Colon (tissue), 2 donors: ENCODE results near the gene KIDINS220.

ENCODE experiments used
- FAIRE-seq: peaks from 2 replicates; lab custom pipeline; 2012; peaks lifted over from hg19 to GRCh38; lab: Jason Lieb, UNC
- donor health status: control.
- donor health status: control.

KIDINS220 gene

GRCh38 chr2:8851811-8852560 is 14.6 kb upstream of the KIDINS220 start:
- FAIRE-seq, result no peak

- FAIRE-seq, result no peak
Measured at GRCh38 chr2:8850845-8851487, 13.6 kb upstream of the KIDINS220 start.

GRCh38 chr2:8849327-8849726 is 11.9 kb upstream of the KIDINS220 start:
- no peak for FAIRE-seq

DNA sequence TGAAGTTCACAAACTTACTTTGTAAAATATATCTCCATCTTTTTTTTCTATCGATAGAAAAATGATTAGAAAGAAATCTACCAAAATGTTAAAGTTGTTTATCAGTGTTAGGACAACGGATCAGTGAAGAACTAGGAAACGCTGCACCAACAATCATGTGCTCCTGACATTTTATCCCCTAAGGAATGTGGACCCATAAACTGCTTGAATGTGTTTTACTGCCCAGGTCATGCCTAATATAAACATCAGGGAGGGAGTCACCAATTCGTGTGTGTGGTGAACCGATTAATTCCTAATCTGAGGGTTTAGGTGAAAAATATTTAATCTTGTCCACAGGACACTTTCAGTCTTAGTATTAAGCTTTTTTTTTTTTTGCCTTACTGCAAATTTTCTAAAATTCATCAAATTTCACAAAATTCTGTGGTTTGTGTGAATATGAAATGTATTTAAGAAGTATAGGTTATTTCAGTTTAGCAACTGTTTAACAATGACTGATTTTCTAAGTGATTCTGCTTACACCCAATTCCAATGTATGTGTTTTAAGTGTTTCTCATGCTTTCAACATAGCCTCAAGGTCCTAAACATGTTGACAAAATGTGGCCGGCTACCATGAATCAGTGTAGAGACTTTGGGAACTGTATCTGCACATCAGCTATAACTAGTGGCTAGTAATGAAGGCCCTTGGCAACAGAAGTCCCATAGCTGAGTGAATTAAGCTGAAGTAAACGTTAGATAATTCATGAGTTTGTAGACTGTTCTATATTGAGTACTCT is 11.1 kb upstream of the KIDINS220 start:
- FAIRE-seq, result no peak

DNA sequence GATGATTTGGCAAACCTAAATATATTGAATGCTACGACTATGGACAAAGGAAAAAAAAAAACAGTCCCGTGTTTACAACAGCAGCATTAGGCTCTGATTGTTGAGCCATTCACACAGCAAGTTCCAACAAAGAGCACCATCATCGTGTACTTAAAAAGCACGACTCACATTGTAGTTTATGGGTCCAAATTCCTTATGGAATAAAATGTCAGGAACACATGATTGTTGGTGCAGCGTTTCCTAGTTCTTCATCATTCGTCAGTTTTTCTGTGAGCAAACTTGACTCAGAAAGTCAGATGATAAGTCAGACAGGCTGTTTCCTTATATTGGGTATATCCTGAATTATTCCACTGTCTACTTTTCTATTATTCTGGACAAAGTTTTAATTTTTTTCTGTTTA is 10.0 kb upstream of the KIDINS220 start:
- FAIRE-seq, result no peak

GRCh38 chr2:8841932-8842331 is 4.5 kb upstream of the KIDINS220 start:
- no peak for FAIRE-seq

DNA sequence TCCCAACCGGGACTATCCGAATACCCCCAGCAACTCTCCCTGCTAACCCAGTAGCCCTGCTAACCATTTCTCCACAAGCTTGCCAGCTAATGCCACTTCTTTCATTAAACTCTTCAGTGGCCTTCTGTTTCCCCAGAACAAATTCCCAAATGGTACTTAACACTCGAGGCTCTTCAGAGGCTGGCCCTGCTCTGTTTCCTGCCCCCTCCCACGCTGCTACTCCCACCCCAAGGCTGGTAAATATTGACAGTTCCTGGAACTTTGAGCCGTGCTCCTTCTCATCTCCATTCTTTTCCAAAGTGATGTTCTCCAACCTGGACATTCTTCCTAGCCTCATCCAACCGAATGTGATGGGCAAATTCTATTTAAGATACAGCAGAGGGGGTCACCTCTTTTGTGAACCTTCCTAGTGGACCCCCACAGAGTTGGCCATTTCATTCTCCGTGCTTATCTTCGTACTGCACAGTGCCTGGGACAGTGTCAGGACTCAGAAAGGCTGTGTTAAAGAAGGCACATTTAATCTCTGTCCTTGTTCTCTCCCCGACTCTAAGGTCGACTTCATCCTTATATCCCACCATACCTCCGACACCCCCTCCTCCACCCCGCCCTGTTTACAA is 3.2 kb upstream of the KIDINS220 start:
- FAIRE-seq, result no peak

GRCh38 chr2:8839189-8839965 is 2.0 kb upstream of the KIDINS220 start:
- FAIRE-seq, result no peak

- FAIRE-seq, result no peak
Measured at GRCh38 chr2:8837795-8838140, 355 bp upstream of the KIDINS220 start.

GRCh38 chr2:8835279-8835678 is 2.1 kb downstream of the KIDINS220 start:
- no peak for FAIRE-seq

DNA sequence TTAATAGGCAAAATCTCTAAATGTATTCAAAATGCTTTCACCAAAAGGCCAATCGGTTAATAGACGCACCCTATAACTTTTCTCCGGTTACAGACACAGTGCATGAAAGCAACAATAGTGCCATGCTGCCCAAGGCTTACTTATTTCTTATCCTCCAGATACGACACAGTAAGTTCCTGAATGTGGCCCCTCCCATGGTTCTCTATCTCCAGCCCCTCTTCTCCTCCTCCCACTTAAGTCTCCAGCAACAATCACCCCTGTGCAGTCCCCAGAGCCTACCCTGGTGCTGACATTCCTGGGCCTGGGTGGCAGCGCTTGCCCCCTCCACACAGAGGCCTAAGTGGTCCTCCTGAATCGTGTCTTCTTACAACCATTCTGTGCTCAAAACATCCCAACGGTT is 3.6 kb downstream of the KIDINS220 start:
- no peak for FAIRE-seq

DNA sequence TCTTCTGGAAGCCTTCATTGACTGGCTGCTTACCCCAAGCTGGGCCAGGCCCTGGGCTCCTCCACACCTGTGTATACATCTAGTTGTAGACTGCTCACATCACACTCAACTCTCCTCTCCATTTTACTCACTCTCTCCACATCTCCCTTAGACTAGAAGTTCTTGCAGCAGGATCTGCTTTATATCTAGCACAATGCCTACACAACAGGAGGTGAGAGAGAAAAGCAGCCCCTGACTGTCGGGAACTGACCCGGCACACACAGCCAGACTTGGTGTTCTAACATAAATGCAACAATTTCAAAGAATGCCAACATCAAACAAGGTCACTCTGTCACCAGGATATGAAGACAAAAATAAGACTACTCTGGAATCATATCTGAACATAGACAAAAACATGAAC is 5.9 kb downstream of the KIDINS220 start:
- FAIRE-seq, result no peak

GRCh38 chr2:8827729-8828128 is 9.7 kb downstream of the KIDINS220 start:
- no peak for FAIRE-seq

DNA sequence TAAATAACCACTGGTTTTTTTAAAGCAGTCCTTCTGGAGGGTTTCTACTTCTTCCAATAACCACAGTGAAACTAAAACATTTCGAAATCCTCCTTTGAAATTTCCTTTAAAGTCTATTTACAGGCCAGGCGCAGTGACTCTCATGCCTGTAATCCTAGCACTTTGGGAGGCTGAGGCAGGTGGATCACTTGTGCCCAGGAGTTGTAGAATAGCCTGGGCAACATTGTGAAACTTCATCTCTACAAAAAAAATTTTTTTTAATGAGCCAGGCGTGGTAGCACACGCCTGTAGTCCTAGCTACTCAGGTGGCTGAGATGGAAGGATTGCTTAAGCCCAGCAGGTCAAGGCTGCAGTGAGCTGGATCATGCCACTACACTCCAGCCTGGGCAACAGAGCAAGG is 15.2 kb downstream of the KIDINS220 start:
- no peak for FAIRE-seq

DNA sequence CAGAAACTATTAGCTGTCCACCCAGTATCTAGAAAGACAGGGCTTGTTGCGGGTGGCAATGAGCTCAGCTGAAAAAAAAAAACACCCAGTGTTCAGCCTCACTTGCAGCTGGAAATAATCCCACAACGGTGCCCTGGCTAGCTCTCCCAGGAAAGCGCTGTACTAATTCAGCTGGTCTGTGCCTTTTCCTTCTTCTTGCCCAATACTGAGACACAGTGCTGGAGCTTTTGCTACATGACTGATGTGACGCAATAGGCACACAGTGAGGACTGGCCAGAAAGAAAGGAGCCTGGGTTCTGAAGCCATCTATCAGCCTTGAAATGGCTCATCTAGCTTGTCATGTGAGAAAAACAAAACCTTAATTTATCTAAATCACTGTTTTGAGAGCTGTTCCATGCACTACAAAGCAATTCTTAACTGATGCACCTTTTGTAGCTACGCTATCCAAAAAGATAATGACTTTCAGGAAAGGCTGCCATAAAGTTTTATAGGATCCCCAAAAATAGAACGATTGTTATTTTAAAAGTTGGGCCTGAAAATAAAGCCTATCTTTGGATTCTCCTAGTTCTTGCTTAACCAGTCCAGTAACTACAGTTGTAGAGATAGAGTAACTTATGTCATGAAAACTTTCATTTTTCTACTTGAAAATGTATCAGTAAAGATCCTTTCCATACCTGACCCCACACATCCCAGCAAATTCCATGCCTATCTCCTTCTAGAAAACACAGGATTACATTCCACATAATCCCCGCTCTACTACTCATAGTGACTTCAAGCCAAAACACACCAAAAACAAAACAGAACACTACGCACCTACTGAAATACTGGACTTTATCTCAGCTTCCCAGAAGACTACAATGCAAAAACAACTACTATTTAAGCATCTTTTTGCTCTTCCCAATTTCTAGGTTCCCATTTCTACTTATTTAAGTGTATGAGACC is 15.9 kb downstream of the KIDINS220 start:
- no peak for FAIRE-seq

DNA sequence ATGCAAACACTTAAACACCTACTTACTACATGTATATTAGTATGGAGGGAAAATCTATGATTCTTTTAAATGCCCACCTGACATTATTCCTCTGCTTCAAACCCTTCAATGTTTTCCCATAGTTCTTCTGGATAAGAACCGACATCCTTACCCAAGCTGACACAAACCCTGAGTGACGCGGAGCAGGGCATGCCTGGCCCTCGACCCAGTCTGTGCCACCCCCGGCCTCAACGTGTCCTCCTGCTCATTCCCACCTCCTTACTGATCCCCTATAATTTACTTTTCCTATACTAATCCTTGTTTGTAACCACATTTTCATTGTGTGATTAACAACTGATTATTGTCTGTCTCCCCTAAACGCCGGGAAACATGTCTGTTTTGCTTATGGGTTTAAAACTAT is 17.5 kb downstream of the KIDINS220 start:
- FAIRE-seq, result no peak

DNA sequence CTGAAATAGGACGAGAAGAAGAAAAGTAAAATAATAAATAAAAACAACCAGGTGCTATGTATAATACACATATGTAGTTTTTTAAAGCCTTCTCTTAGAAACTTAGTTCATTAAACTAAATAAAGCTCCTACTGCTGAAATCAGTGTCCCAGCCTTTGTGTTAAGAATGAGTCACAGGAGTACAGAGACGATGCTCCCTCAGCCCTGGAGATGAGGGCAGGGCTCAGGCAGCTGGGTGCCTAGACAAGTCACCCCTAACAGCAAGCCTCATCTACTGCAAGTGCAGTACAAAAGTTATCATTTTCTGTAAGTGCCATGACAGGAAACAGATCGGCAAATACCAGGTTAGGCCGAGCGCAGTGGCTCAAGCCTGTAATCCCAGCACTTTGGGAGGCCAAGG is 18.2 kb downstream of the KIDINS220 start:
- no peak for FAIRE-seq

DNA sequence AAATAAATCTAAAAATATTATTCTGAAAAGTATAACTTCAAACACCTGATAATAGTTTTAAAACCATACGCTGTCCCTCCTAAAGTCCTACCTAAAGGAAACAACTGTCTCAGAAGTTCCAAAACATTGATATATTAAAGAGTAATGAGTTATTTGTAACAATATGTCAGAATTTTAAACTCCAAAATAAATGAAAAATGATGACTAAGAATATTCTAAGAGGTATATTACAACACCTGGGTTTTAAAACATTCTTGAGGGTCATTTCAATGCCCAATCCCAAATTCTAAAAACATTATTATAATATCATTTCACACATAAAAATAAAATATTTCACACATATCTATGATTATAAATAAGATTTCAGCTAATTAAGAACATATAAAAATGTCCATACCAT is 20.2 kb downstream of the KIDINS220 start:
- no peak for FAIRE-seq

DNA sequence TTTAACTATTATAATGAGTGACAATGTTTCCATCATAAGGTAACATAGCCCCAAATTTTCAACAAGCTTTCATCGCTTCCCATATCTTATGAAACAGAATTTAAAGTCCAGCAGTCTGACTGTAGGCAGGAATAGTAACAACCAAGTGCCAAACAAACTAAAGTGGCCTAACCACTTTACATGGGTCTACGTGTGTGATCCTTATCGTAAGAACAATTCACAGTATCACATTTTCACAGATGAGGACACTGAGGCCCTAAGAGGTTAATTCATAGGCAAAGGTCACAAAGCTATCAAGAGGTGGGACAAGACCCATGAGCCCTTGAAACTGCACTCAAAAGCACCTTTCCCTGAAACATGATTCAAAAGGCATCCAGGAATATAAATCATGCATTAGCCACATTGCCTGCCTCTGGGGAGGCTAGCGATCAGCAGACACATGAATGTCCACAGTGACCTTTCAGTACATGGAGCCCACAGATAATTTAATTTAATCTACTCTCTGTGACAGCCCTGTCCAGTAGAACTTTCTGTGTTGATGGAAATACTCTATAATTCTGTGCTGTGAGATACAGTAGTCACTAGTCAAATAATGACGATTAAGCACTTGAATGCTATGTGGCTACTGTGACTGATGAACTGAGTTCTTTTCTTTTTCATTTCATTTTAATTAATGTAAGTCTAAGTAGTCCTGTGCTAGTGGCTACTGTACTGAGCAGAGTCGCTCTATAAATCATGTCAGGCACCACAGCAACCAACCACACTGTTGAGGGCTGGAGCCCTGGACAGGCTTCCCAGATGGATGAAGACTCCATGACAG is 30.3 kb downstream of the KIDINS220 start:
- no peak for FAIRE-seq
